DOHH2 (cell line): ENCODE measurements around the gene KRTAP16-1.

Experiments
- EZH2phosphoT487 ChIP-seq: fragments of 200-600 bp; sonication (generic); IDR thresholded peaks from 2 replicates; pipeline ENCODE4 v1.6.1; 2017; ENCODE audit warnings: borderline replicate concordance, mild to moderate bottlenecking, antibody characterized with exemption, low read length, moderate library complexity, mixed read lengths
- TF ChIP-seq, protein P1 (sequence below): fragments of 200-600 bp; sonication (generic); IDR thresholded peaks from one replicate; pipeline ENCODE4 v1.5.1; 2014; ENCODE audit warnings: antibody characterized with exemption, mild to moderate bottlenecking, low read depth, low read length; ENCODE audit not compliant: poor library complexity, severe bottlenecking

DNA sequence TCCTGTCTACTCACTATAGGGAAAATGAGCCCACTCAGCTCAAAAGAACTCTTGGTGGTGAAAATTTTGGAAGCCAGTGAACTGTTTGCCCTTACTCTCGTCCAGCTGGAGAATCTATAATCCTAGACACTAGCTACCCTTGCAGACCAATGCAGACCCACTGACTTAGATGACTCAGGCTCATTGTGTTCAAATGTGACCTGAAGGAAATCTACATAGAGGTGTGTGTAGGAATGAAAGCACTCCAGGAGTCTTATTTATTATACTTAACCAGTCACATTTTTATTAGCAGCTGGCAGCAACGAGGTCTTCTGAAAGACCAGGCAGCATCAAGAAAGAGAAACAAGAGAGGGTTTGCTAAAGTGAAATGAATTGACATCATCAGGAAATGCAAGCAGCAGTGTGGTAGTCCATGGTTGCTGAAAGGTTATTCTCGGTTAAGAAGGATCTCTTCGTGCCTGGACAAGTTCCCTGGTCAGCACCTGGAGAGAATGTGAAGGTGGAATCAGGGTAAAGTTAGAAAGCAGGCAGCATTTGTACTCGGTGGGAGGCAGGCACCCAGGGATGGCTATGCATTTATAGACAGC is 7.8 kb downstream of the KRTAP16-1 start:
- TF ChIP-seq, protein P1, sequence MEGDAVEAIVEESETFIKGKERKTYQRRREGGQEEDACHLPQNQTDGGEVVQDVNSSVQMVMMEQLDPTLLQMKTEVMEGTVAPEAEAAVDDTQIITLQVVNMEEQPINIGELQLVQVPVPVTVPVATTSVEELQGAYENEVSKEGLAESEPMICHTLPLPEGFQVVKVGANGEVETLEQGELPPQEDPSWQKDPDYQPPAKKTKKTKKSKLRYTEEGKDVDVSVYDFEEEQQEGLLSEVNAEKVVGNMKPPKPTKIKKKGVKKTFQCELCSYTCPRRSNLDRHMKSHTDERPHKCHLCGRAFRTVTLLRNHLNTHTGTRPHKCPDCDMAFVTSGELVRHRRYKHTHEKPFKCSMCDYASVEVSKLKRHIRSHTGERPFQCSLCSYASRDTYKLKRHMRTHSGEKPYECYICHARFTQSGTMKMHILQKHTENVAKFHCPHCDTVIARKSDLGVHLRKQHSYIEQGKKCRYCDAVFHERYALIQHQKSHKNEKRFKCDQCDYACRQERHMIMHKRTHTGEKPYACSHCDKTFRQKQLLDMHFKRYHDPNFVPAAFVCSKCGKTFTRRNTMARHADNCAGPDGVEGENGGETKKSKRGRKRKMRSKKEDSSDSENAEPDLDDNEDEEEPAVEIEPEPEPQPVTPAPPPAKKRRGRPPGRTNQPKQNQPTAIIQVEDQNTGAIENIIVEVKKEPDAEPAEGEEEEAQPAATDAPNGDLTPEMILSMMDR: no peak
- no peak for TF ChIP-seq EZH2phosphoT487
